Loucy (cell line): Measurements from ENCODE around the gene AGT.
"Not testable (repeated sequence)": the region's sequence is repeated elsewhere in the genome, so short reads cannot be mapped to it uniquely, and the experiment has no call there.

ENCODE experiments used
- EZH2phosphoT487 ChIP-seq: fragments of 200-600 bp; IDR thresholded peaks from 2 replicates; pipeline ENCODE4 v1.6.1; 2018; ENCODE audit warnings: antibody characterized with exemption, mild to moderate bottlenecking, moderate library complexity, borderline replicate concordance
- TF ChIP-seq, protein P1 (sequence below): fragments of 200-600 bp; sonication (generic); conservative IDR thresholded peaks from 2 replicates; pipeline ENCODE4 v1.5.1; 2014; ENCODE audit warnings: mild to moderate bottlenecking, antibody characterized with exemption, low read length

GRCh38 chr1:230716453-230716852 lies 2.5 kb upstream of the AGT start:
- TF ChIP-seq, protein P1, sequence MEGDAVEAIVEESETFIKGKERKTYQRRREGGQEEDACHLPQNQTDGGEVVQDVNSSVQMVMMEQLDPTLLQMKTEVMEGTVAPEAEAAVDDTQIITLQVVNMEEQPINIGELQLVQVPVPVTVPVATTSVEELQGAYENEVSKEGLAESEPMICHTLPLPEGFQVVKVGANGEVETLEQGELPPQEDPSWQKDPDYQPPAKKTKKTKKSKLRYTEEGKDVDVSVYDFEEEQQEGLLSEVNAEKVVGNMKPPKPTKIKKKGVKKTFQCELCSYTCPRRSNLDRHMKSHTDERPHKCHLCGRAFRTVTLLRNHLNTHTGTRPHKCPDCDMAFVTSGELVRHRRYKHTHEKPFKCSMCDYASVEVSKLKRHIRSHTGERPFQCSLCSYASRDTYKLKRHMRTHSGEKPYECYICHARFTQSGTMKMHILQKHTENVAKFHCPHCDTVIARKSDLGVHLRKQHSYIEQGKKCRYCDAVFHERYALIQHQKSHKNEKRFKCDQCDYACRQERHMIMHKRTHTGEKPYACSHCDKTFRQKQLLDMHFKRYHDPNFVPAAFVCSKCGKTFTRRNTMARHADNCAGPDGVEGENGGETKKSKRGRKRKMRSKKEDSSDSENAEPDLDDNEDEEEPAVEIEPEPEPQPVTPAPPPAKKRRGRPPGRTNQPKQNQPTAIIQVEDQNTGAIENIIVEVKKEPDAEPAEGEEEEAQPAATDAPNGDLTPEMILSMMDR = not testable (repeated sequence)
- not testable (repeated sequence) for TF ChIP-seq EZH2phosphoT487
